Osteoblast (primary cell): ENCODE measurements around the gene LAMB4. TPM values are rescaled to one million over a fixed set of nuclear protein-coding genes. Genes with fewer than 3 reads are reported as not detected.

ENCODE experiments used
- DNase-seq: peaks from one replicate; pipeline ENCODE4 v3.0.0; 2011; ENCODE audit warnings: low spot score, mixed read lengths; ENCODE audit not compliant: insufficient read length; ENCODE audit errors: missing footprints
- H2AFZ ChIP-seq: 2 replicates; pipeline ENCODE4 v1.6.0; 2011; ENCODE audit warnings: mild to moderate bottlenecking, low read length
- H3K27ac ChIP-seq: 2 replicates; pipeline ENCODE4 v1.5.1; 2011; ENCODE audit warnings: mild to moderate bottlenecking, low read depth, low read length, moderate library complexity
- H3K27me3 ChIP-seq: 2 replicates; pipeline ENCODE4 v1.6.0; 2012; ENCODE audit warnings: mild to moderate bottlenecking, control low read depth, inconsistent platforms, low read length, moderate library complexity; ENCODE audit not compliant: insufficient read depth
- H3K36me3 ChIP-seq: 2 replicates; pipeline ENCODE4 v1.5.1; 2011; ENCODE audit warnings: mild to moderate bottlenecking, low read length, control low read depth, moderate library complexity; ENCODE audit not compliant: insufficient read depth
- H3K4me1 ChIP-seq: 2 replicates; pipeline ENCODE4 v1.5.1; 2011; ENCODE audit warnings: mild to moderate bottlenecking, low read length, control low read depth, moderate library complexity; ENCODE audit not compliant: insufficient read depth
- H3K4me2 ChIP-seq: 2 replicates; pipeline ENCODE4 v1.6.0; 2011; ENCODE audit warnings: mild to moderate bottlenecking, low read length; ENCODE audit not compliant: insufficient read depth
- H3K4me3 ChIP-seq: fragments of 200-600 bp; sonication (generic); 3 replicates; pipeline ENCODE4 v1.5.1; 2012; ENCODE audit warnings: mild to moderate bottlenecking, low read length, inconsistent platforms; ENCODE audit not compliant: insufficient read depth
- H3K79me2 ChIP-seq: 2 replicates; pipeline ENCODE4 v1.6.0; 2012; ENCODE audit warnings: mild to moderate bottlenecking, low read length, control low read depth, inconsistent platforms; ENCODE audit not compliant: insufficient read depth
- H3K9me3 ChIP-seq: 2 replicates; pipeline ENCODE4 v1.5.1; 2011; ENCODE audit warnings: low read depth, low read length, control low read depth
- H4K20me1 ChIP-seq: 2 replicates; pipeline ENCODE4 v1.6.0; 2012; ENCODE audit warnings: mild to moderate bottlenecking, low read length, control low read depth; ENCODE audit not compliant: insufficient read depth
- CTCF ChIP-seq: IDR thresholded peaks from 2 replicates; pipeline ENCODE4 v1.5.1; 2011; ENCODE audit warnings: mild to moderate bottlenecking, low read depth, low read length, moderate library complexity; ENCODE audit errors: extremely low read depth
- total RNA-seq: library from RNA; depleted of rRNA; stranded (reverse); fragments of >200 nt; gene quantifications from 2 replicates; pipeline ENCODE4 v1.2.3, GENCODE V29; 2012

Gene LAMB4
- total RNA-seq, 1 donor: 0.36 TPM

GRCh38 chr7:108079648-108080591, 50.2 kb downstream of the LAMB4 start:
- H4K20me1 ChIP-seq: no peaks in the 10 kb centered on the region
- peaks cover 25% of the 10 kb centered on the region for H3K4me1 ChIP-seq
- no peaks in the 10 kb centered on the region for H3K9me3 ChIP-seq
- no peaks in the 10 kb centered on the region for H3K27me3 ChIP-seq
- no peaks in the 10 kb centered on the region for H3K79me2 ChIP-seq
- H3K27ac ChIP-seq: peak overlapping the region; percentile 71
- peak overlapping the region; percentile 57 for H3K4me2 ChIP-seq
- no peaks in the 10 kb centered on the region for H3K36me3 ChIP-seq
- H2AFZ ChIP-seq: peak overlapping the region; percentile 79
- TF ChIP-seq CTCF: no peak
- H3K4me3 ChIP-seq: no peak overlapping the region
- peak; percentile 87 for DNase-seq

DNA sequence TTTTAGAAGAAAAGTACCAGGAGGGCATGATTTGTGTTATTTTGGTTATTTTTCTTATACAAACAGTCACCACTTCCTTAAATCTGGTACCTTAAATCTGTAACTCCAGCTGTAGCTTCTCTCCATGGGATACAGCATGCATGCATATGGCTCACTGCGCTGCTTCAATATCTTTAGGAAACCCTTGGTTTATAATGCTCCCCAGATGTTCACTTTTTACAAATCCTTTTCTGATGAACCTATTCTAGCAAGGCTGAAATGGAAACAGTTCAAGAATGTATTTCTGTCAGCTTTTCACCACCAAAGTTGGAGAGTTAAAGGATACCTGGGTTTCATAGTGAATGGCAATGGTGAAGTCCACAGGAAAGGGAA, 50.9 kb downstream of the LAMB4 start:
- Histone ChIP-seq H4K20me1 (no peaks in the 10 kb centered on the region), H3K4me1 (peaks cover 25% of the 10 kb centered on the region), H3K36me3 (no peaks in the 10 kb centered on the region), H3K79me2 (no peaks in the 10 kb centered on the region), H2AFZ (peak overlapping the region; percentile 79), H3K27me3 (no peaks in the 10 kb centered on the region), H3K27ac (peak overlapping the region; percentile 71), H3K4me2 (peak overlapping the region; percentile 57), H3K9me3 (no peaks in the 10 kb centered on the region), H3K4me3 (no peak overlapping the region)
- DNase-seq: no peak
- TF ChIP-seq CTCF: no peak

GRCh38 chr7:108078691-108079090, 51.5 kb downstream of the LAMB4 start:
- Histone ChIP-seq H4K20me1 (no peaks in the 10 kb centered on the region), H3K4me3 (no peak overlapping the region), H3K36me3 (no peaks in the 10 kb centered on the region), H3K79me2 (no peaks in the 10 kb centered on the region), H3K4me1 (peaks cover 25% of the 10 kb centered on the region), H3K27me3 (no peaks in the 10 kb centered on the region), H3K9me3 (no peaks in the 10 kb centered on the region), H3K27ac (peak overlapping the region; percentile 43), H3K4me2 (no peak overlapping the region), H2AFZ (no peak overlapping the region)
- TF ChIP-seq CTCF: no peak
- DNase-seq: no peak

GRCh38 chr7:108078211-108078673, 51.9 kb downstream of the LAMB4 start:
- no peak overlapping the region for H3K4me3 ChIP-seq
- DNase-seq: no peak
- H3K36me3 ChIP-seq: no peaks in the 10 kb centered on the region
- H2AFZ ChIP-seq: no peak overlapping the region
- no peaks in the 10 kb centered on the region for H4K20me1 ChIP-seq
- H3K4me2 ChIP-seq: no peak overlapping the region
- no peak for TF ChIP-seq CTCF
- no peaks in the 10 kb centered on the region for H3K27me3 ChIP-seq
- peaks cover 25% of the 10 kb centered on the region for H3K4me1 ChIP-seq
- no peaks in the 10 kb centered on the region for H3K9me3 ChIP-seq
- no peaks in the 10 kb centered on the region for H3K79me2 ChIP-seq
- peak overlapping the region; percentile 43 for H3K27ac ChIP-seq
